Panc1 (cell line): ENCODE measurements around the gene ANKEF1. TPM values are rescaled to one million over a fixed set of nuclear protein-coding genes. Genes with fewer than 3 reads are reported as not detected.

Source experiments
- ATAC-seq: fragments of 200-7000 bp; cut with Tn5 transposase; 2 replicates; pipeline ENCODE4 v1.9.1; 2020; ENCODE audit warnings: mild to moderate bottlenecking, moderate library complexity
- BruUV-seq: library from RNA; stranded (reverse); fragments of 400-500 nt; replicated peaks from 2 replicates; lab custom pipeline; 2021; lab: Mats Ljungman, UMichigan
- CTCF ChIA-PET: fragments of 300-600 bp; sonication (Branson Sonifier 250); formaldehyde crosslinking; loops from one replicate; lab custom pipeline; 2022; ENCODE audit warnings: antibody characterized with exemption; lab: Charles Lee
- POLR2A ChIA-PET: fragments of 300-600 bp; sonication (Branson Sonifier 250); formaldehyde crosslinking; loops from one replicate; lab custom pipeline; 2022; ENCODE audit warnings: antibody characterized with exemption; lab: Charles Lee
- DNase-seq: peaks from one replicate; pipeline ENCODE4 v3.0.0-alpha.2; 2010; ENCODE audit warnings: low read depth, low spot score
- H3K27ac ChIP-seq: 2 replicates; pipeline ENCODE4 v1.5.1; 2011; ENCODE audit warnings: mild to moderate bottlenecking, low read length, inconsistent platforms
- H3K27me3 ChIP-seq: fragments of 200-500 bp; sonication (Bioruptor generic); 2 replicates; pipeline ENCODE4 v1.6.0; 2014; ENCODE audit warnings: low read length, inconsistent platforms; ENCODE audit not compliant: control insufficient read depth, insufficient read depth
- H3K36me3 ChIP-seq: fragments of 200-500 bp; sonication (Bioruptor generic); 2 replicates; pipeline ENCODE4 v1.5.1; 2014; ENCODE audit warnings: inconsistent platforms, mild to moderate bottlenecking, low read length, moderate library complexity; ENCODE audit not compliant: control insufficient read depth, insufficient read depth
- H3K4me1 ChIP-seq: 2 replicates; pipeline ENCODE4 v1.5.1; 2011; ENCODE audit warnings: inconsistent platforms, mild to moderate bottlenecking, low read length, moderate library complexity; ENCODE audit not compliant: control insufficient read depth, insufficient read depth
- H3K4me3 ChIP-seq, 2 experiments: 2 replicates each; pipeline ENCODE4 v1.5.1; 2011 to 2012; ENCODE audit warnings: low read depth in 2 of 2, low read length in 2 of 2, mild to moderate bottlenecking in 2 of 2, inconsistent platforms in 1 of 2, moderate library complexity in 1 of 2
- H3K9me3 ChIP-seq: fragments of 200-500 bp; sonication (Bioruptor generic); 2 replicates; pipeline ENCODE4 v1.5.1; 2014; ENCODE audit warnings: low read depth, mild to moderate bottlenecking, inconsistent platforms, low read length, moderate library complexity; ENCODE audit not compliant: control insufficient read depth, insufficient read depth
- POLR2AphosphoS5 ChIP-seq: IDR thresholded peaks from 2 replicates; pipeline ENCODE4 v1.6.1; 2012; ENCODE audit warnings: mild to moderate bottlenecking, low read depth, low read length, moderate library complexity
- SIN3A ChIP-seq: IDR thresholded peaks from 2 replicates; pipeline ENCODE4 v1.6.1; 2012; ENCODE audit warnings: low read depth, mild to moderate bottlenecking, low read length, moderate library complexity, borderline replicate concordance; ENCODE audit not compliant: insufficient read depth
- TCF7L2 ChIP-seq: IDR thresholded peaks from 2 replicates; pipeline ENCODE4 v1.6.1; 2011; ENCODE audit warnings: mild to moderate bottlenecking, low read depth, low read length, inconsistent platforms
- in situ Hi-C: cut with HindIII; loops from 2 replicates; pipeline ENCODE4 v1.10.0; 2016; ENCODE audit warnings: low sequenced_read_pairs, low pct_unique_long_range_greater_than_20kb
- intact Hi-C: fragments of 100-400 bp; cut with micrococcal nuclease; formaldehyde crosslinking; loops from one replicate; pipeline ENCODE4 v1.10.0; 2022; ENCODE audit not compliant: unreplicated experiment
- total RNA-seq: library from RNA; stranded (reverse); gene quantifications from one replicate; pipeline ENCODE4 v1.2.1, GENCODE V29; 2021; ENCODE audit not compliant: unreplicated experiment
- TF ChIP-seq, protein P1 (sequence below): fragments of 450-650 bp; IDR thresholded peaks from 2 replicates; pipeline ENCODE4 v1.5.1; 2017; ENCODE audit warnings: mild to moderate bottlenecking
- TF ChIP-seq, protein P2 (sequence below), 2 experiments: IDR thresholded peaks; 2 replicates each; pipeline ENCODE4 v1.6.1; 2011 to 2012; ENCODE audit warnings: low read depth in 2 of 2, control low read depth in 1 of 2, low read length in 1 of 2, mild to moderate bottlenecking in 1 of 2, moderate library complexity in 1 of 2; ENCODE audit not compliant: insufficient read depth in 1 of 2

ANKEF1 gene
- total RNA-seq, 1 experiment from 2014 or later, result 6.3 TPM

DNA sequence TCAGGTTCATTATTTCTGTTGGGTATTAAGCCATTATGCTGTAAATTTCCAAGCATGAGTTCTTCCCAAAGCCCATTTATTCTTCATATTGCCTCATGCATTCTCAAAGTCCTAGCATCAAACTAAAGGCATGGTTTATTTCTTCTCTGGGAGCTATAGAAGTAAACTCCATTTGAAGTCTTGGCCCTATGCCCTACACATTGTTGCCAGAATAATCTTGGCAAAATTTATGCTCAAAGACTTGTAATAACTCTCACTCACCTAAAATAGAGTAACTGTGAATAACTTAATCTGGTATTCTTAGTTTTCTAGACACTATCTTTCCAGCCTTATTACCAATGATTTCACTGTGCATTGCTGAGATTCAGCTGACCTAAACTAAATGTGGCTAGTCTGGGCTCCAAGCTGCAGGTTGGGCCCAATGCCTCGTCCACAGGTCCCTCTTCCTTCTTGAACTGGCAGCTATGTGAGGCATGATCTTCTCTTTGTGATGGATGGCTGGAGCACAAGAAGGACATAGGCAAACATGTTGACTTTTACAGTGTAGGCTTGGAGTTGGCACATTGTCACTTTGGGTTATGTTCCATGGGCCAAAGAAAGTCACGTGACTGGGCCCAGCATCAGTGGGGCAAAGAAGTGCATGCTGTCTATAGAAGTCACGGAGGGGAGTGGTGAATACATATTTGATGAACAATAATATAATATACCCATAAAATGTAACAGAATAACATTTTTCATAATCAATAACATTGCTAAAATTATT, 39.1 kb upstream of the ANKEF1 start:
- Histone ChIP-seq H3K27ac (no peak overlapping the region), H3K4me3 (no peak overlapping the region), H3K4me1 (no peaks in the 10 kb centered on the region), H3K36me3 (no peaks in the 10 kb centered on the region), H3K27me3 (no peaks in the 10 kb centered on the region), H3K9me3 (no peaks in the 10 kb centered on the region)
- POLR2A ChIA-PET, result no interaction called here
- CTCF ChIA-PET, result no interaction called here
- TF ChIP-seq, protein P1, sequence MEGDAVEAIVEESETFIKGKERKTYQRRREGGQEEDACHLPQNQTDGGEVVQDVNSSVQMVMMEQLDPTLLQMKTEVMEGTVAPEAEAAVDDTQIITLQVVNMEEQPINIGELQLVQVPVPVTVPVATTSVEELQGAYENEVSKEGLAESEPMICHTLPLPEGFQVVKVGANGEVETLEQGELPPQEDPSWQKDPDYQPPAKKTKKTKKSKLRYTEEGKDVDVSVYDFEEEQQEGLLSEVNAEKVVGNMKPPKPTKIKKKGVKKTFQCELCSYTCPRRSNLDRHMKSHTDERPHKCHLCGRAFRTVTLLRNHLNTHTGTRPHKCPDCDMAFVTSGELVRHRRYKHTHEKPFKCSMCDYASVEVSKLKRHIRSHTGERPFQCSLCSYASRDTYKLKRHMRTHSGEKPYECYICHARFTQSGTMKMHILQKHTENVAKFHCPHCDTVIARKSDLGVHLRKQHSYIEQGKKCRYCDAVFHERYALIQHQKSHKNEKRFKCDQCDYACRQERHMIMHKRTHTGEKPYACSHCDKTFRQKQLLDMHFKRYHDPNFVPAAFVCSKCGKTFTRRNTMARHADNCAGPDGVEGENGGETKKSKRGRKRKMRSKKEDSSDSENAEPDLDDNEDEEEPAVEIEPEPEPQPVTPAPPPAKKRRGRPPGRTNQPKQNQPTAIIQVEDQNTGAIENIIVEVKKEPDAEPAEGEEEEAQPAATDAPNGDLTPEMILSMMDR, result no peak
- TF ChIP-seq POLR2AphosphoS5 (no peak), TCF7L2 (no peak), SIN3A (no peak)
- TF ChIP-seq, protein P2, sequence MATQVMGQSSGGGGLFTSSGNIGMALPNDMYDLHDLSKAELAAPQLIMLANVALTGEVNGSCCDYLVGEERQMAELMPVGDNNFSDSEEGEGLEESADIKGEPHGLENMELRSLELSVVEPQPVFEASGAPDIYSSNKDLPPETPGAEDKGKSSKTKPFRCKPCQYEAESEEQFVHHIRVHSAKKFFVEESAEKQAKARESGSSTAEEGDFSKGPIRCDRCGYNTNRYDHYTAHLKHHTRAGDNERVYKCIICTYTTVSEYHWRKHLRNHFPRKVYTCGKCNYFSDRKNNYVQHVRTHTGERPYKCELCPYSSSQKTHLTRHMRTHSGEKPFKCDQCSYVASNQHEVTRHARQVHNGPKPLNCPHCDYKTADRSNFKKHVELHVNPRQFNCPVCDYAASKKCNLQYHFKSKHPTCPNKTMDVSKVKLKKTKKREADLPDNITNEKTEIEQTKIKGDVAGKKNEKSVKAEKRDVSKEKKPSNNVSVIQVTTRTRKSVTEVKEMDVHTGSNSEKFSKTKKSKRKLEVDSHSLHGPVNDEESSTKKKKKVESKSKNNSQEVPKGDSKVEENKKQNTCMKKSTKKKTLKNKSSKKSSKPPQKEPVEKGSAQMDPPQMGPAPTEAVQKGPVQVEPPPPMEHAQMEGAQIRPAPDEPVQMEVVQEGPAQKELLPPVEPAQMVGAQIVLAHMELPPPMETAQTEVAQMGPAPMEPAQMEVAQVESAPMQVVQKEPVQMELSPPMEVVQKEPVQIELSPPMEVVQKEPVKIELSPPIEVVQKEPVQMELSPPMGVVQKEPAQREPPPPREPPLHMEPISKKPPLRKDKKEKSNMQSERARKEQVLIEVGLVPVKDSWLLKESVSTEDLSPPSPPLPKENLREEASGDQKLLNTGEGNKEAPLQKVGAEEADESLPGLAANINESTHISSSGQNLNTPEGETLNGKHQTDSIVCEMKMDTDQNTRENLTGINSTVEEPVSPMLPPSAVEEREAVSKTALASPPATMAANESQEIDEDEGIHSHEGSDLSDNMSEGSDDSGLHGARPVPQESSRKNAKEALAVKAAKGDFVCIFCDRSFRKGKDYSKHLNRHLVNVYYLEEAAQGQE (IDR thresholded peaks at IDR 0.05; ENCODE audit: insufficient read depth in 1 of 2, low read depth in 2 of 2, low read length in 1 of 2), result no peak
- no TSS peak for BruUV-seq
- intact Hi-C loops, result no loop called here
- DNase-seq (no peak), ATAC-seq (no peak)
- in situ Hi-C loops, result no loop called here

DNA sequence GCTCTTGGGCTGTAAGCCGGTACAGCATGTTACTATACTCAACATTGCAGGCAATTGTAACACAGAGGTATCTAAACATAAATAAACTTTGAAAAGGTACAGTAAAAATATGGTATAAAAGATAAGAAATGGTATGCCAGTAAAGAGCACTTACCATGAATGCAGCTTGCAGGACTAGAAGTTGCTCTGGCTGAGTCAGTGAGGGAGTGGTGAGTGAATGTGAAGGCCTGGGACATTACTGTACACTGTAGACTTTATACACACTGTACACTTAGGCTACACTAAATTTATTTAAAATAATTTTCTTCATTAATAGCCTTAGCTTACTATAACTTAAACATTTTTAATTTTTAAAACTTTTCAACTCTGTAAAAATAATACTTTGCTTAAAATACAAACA, 37.8 kb upstream of the ANKEF1 start:
- ChIA-PET POLR2A (no interaction called here), CTCF (no interaction called here)
- DNase-seq (no peak), ATAC-seq (no peak)
- Histone ChIP-seq H3K4me3 (no peak overlapping the region), H3K4me1 (no peaks in the 10 kb centered on the region), H3K36me3 (no peaks in the 10 kb centered on the region), H3K9me3 (no peaks in the 10 kb centered on the region), H3K27ac (no peak overlapping the region), H3K27me3 (no peaks in the 10 kb centered on the region)
- in situ Hi-C loops, result no loop called here
- TF ChIP-seq, protein P1, result no peak
- no peak for TF ChIP-seq TCF7L2
- no peak for TF ChIP-seq SIN3A
- no peak for TF ChIP-seq POLR2AphosphoS5
- TF ChIP-seq, protein P2 (IDR thresholded peaks at IDR 0.05; ENCODE audit: insufficient read depth in 1 of 2, low read depth in 2 of 2, low read length in 1 of 2), result no peak
- BruUV-seq, result no TSS peak
- intact Hi-C loops, result no loop called here
